Upper lobe of right lung (tissue), 1 donor: ENCODE results near the gene TLR2. TPM values are rescaled to one million over a fixed set of nuclear protein-coding genes. Genes with fewer than 3 reads are reported as not detected.
A peak's percentile ranks its signal among the peaks of the same experiment; 100 is the strongest.

Experiments
- ATAC-seq: fragments of 200-7000 bp; cut with Tn5 transposase; one replicate; pipeline ENCODE4 v1.9.1; 2020; ENCODE audit warnings: mild to moderate bottlenecking, moderate library complexity
- DNase-seq: peaks from one replicate; pipeline ENCODE4 v3.0.0-alpha.2; 2020
- H3K27ac ChIP-seq: fragments of 200-600 bp; one replicate; pipeline ENCODE4 v1.8.0; 2022
- H3K27me3 ChIP-seq: fragments of 200-600 bp; one replicate; pipeline ENCODE4 v1.8.0; 2022; ENCODE audit warnings: mild to moderate bottlenecking
- H3K36me3 ChIP-seq: fragments of 200-600 bp; one replicate; pipeline ENCODE4 v1.8.0; 2022
- H3K4me1 ChIP-seq: fragments of 200-600 bp; one replicate; pipeline ENCODE4 v1.8.0; 2022
- H3K4me3 ChIP-seq: fragments of 200-600 bp; one replicate; pipeline ENCODE4 v1.8.0; 2022; ENCODE audit warnings: mild to moderate bottlenecking
- H3K9me3 ChIP-seq: fragments of 200-600 bp; one replicate; pipeline ENCODE4 v1.8.0; 2022
- CTCF ChIP-seq: fragments of 200-600 bp; IDR thresholded peaks from one replicate; pipeline ENCODE4 v1.8.0; 2022; ENCODE audit warnings: antibody characterized with exemption
- intact Hi-C: fragments of 100-400 bp; cut with DNase I; formaldehyde crosslinking; loops from one replicate; pipeline ENCODE4 v1.11.0; 2022
- long read RNA-seq: library from polyadenylated mRNA; unstranded; transcript quantifications from one replicate; pipeline ENCODE4 v2.0.0, GENCODE V29; 2021
- total RNA-seq: library from RNA; stranded (reverse); fragmentation: NEBNext Ultra II Directional; extraction: Animal tissue kit (Norgen Biotek cat#: 25700); gene quantifications from one replicate; pipeline ENCODE4 v1.2.1, GENCODE V29; 2021
- donor health status: DM: no; HTN: yes; CAD: no; lungs with severe emphysema.

Gene TLR2
- total RNA-seq, result 94.0 TPM
- long read RNA-seq, full-length matches to known transcripts, result 53 of 106 reads
- long read RNA-seq, partial matches to known transcripts, result 1 of 106 reads
- long read RNA-seq, other reads (novel, unspliced or antisense), result 52 of 106 reads

GRCh38 chr4:153684182-153684970 lies at the start of gene TLR2:
Gene TLR2, plus strand, starts transcription at chr4:153684280. Its CDS starts 18,628 bp downstream, at chr4:153702908.
- peaks cover 9% of the 10 kb centered on the region for H3K9me3 ChIP-seq
- ATAC-seq (peak; percentile 94), DNase-seq (peak; percentile 94)
- H3K36me3 ChIP-seq, result peaks cover 12% of the 10 kb centered on the region
- intact Hi-C loops, result no loop called here
- H3K4me3 ChIP-seq, result peak within 1 kb of the TSS; percentile 65
- H3K27me3 ChIP-seq, result no peaks in the 10 kb centered on the region
- peak within 1 kb of the TSS; percentile 79 for H3K27ac ChIP-seq
- no peak for TF ChIP-seq CTCF
- peaks cover 10% of the 10 kb centered on the region for H3K4me1 ChIP-seq

- intact Hi-C loops, result loop anchor here (10.0 kb wide), 1 partner anchor 120 kb away; no protein-coding TSS in a partner anchor
These were observed 49.2 kb upstream of the TLR2 start for GRCh38 chr4:153634738-153635353.

GRCh38 chr4:153635846-153636245 lies 48.2 kb upstream of the TLR2 start:
- intact Hi-C loops, result loop anchor here (10.0 kb wide), 1 partner anchor 119 kb away; no protein-coding TSS in a partner anchor
- Histone ChIP-seq H3K36me3 (peaks cover 57% of the 10 kb centered on the region), H3K4me1 (no peaks in the 10 kb centered on the region), H3K27me3 (no peaks in the 10 kb centered on the region), H3K4me3 (no peak overlapping the region), H3K27ac (no peak overlapping the region), H3K9me3 (no peaks in the 10 kb centered on the region)
- ATAC-seq (no peak), DNase-seq (no peak)
- no peak for TF ChIP-seq CTCF

More at GRCh38 chr4:153634738-153635353, 49.2 kb upstream of the TLR2 start:
- DNase-seq (no peak), ATAC-seq (peak; percentile 83)
- no peaks in the 10 kb centered on the region for H3K27me3 ChIP-seq
- peak; percentile 69 for TF ChIP-seq CTCF
- H3K36me3 ChIP-seq, result peaks cover 67% of the 10 kb centered on the region
- H3K4me1 ChIP-seq, result no peaks in the 10 kb centered on the region
- no peak overlapping the region for H3K4me3 ChIP-seq
- H3K9me3 ChIP-seq, result no peaks in the 10 kb centered on the region
- no peak overlapping the region for H3K27ac ChIP-seq

- intact Hi-C loops, result loop anchor here (10.0 kb wide), 1 partner anchor 118 kb away; no protein-coding TSS in a partner anchor
- Histone ChIP-seq H3K27ac (no peak overlapping the region), H3K9me3 (no peaks in the 10 kb centered on the region), H3K4me1 (no peaks in the 10 kb centered on the region), H3K4me3 (no peak overlapping the region), H3K27me3 (no peaks in the 10 kb centered on the region), H3K36me3 (peaks cover 46% of the 10 kb centered on the region)
- TF ChIP-seq CTCF, result no peak
- DNase-seq (no peak), ATAC-seq (no peak)
These were observed 46.9 kb upstream of the TLR2 start for GRCh38 chr4:153637201-153637600.

- no peaks in the 10 kb centered on the region for H3K9me3 ChIP-seq
- peaks cover 37% of the 10 kb centered on the region for H3K36me3 ChIP-seq
- H3K27ac ChIP-seq, result no peak overlapping the region
- no peaks in the 10 kb centered on the region for H3K4me1 ChIP-seq
- DNase-seq (no peak), ATAC-seq (no peak)
- no peak for TF ChIP-seq CTCF
- no peak overlapping the region for H3K4me3 ChIP-seq
- intact Hi-C loops, result loop anchor here (10.0 kb wide), 1 partner anchor 117 kb away; no protein-coding TSS in a partner anchor
- no peaks in the 10 kb centered on the region for H3K27me3 ChIP-seq
These were observed 46.1 kb upstream of the TLR2 start for GRCh38 chr4:153638011-153638410.
